Brain microvascular endothelial cell (primary cell): ENCODE data around the gene HERC6.

ENCODE experiments used
- DNase-seq: peaks from one replicate; pipeline ENCODE4 v3.0.0-alpha.2; 2020
- H3K27ac ChIP-seq: fragments of 250-450 bp; sonication (Bioruptor Pico); 2 replicates; pipeline ENCODE4 v1.5.1; 2020; ENCODE audit warnings: mild to moderate bottlenecking, moderate library complexity
- H3K27me3 ChIP-seq: fragments of 250-450 bp; sonication (Bioruptor Pico); replicated peaks from 2 replicates; pipeline ENCODE4 v1.5.1; 2020; ENCODE audit warnings: mild to moderate bottlenecking
- H3K36me3 ChIP-seq: fragments of 250-450 bp; sonication (Bioruptor Pico); replicated peaks from 2 replicates; pipeline ENCODE4 v1.5.1; 2020; ENCODE audit warnings: mild to moderate bottlenecking
- H3K4me3 ChIP-seq: 2 replicates; pipeline ENCODE4 v1.5.1; 2011; ENCODE audit warnings: low read depth, mild to moderate bottlenecking, control low read depth, low read length, moderate library complexity
- in situ Hi-C: cut with HindIII; loops from 2 replicates; pipeline ENCODE4 v1.10.0; 2017; ENCODE audit warnings: low sequenced_read_pairs, low pct_ligation_motif_present
- TF ChIP-seq, protein P1 (sequence below): IDR thresholded peaks from 2 replicates; pipeline ENCODE4 v1.5.1; 2011; ENCODE audit warnings: low read depth, mild to moderate bottlenecking, moderate library complexity, low read length, control low read depth, inconsistent platforms; ENCODE audit errors: missing control alignments

The HERC6 gene

DNA sequence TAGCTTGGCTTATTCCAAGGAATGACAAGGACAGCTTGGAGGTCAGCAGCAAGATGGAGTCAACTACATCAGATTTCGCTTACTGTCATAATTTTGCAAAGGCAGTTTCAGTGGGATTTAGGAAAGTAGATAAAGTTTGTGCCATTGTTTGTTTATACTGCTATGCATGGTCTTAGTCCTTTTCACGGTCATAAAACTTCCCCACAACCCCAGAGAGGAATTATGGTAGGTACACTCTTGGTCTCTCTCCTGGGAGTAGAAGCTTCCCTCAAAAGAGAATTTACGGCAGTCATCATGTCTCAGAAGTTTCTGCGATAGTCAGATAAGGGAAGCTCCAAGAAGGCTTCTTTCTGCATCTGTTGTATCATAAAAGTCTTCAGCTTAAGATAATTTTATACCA is 27.9 kb upstream of the HERC6 start:
- TF ChIP-seq, protein P1, sequence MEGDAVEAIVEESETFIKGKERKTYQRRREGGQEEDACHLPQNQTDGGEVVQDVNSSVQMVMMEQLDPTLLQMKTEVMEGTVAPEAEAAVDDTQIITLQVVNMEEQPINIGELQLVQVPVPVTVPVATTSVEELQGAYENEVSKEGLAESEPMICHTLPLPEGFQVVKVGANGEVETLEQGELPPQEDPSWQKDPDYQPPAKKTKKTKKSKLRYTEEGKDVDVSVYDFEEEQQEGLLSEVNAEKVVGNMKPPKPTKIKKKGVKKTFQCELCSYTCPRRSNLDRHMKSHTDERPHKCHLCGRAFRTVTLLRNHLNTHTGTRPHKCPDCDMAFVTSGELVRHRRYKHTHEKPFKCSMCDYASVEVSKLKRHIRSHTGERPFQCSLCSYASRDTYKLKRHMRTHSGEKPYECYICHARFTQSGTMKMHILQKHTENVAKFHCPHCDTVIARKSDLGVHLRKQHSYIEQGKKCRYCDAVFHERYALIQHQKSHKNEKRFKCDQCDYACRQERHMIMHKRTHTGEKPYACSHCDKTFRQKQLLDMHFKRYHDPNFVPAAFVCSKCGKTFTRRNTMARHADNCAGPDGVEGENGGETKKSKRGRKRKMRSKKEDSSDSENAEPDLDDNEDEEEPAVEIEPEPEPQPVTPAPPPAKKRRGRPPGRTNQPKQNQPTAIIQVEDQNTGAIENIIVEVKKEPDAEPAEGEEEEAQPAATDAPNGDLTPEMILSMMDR, result no peak
- Histone ChIP-seq H3K27me3 (no peaks in the 10 kb centered on the region), H3K27ac (no peak overlapping the region), H3K4me3 (no peak overlapping the region), H3K36me3 (no peaks in the 10 kb centered on the region)
- in situ Hi-C loops, result no loop called here
- DNase-seq, result no peak

DNA sequence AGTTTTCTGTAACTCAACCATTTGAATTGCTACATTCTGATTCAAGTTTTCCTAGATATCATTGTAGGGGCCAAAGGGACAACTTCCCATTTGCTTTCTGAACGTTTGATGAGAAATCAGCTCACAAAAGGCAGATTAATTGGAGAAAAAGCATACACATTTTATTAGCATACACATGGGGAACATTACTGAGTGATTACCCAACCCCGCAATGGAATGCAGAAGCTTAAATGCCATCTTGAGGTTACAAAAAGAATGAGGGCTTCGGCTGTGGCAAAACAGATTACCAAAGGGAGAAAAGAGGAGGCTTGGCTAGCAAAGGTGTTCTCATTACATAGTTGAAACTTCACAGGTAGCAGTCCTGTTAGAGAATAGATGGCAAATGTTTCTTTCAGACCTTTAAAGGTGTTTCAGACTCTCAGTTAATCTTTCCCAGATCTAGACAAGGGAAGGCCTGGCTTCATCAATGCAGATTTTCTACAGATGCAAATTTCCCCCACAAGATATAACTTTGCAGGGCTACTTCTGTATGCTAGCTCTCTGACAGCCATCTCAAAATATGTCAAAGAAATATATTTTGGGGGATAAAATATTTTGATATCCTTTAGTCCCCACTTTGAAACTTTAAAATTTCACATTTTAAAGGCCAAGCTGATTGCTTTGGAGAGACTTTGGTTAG is 26.5 kb upstream of the HERC6 start:
- H3K27me3 ChIP-seq, result no peaks in the 10 kb centered on the region
- TF ChIP-seq, protein P1, result no peak
- H3K27ac ChIP-seq, result peak overlapping the region; percentile 19
- H3K36me3 ChIP-seq, result no peaks in the 10 kb centered on the region
- DNase-seq, result peak; percentile 37
- in situ Hi-C loops, result no loop called here
- no peak overlapping the region for H3K4me3 ChIP-seq

DNA sequence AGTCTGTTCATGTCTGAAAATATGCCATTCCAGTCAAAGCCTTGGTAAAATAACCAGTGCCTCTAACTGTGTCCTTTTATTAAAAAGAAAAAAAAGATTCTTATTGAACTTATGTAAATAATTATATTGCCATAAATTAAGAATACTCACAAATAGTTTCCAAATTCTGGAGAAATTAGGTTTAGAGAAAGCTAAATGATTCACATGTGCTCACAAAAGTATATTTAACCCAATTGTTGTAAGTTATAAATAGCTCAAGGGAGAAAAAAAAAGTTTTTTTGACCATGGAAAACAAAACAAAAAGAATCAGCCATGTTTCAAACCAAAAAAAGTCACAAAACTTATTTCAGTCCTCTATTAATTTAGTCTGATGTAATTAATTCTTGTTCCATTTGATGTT is 25.3 kb upstream of the HERC6 start:
- H3K27me3 ChIP-seq, result no peaks in the 10 kb centered on the region
- in situ Hi-C loops, result no loop called here
- no peak for DNase-seq
- H3K27ac ChIP-seq, result no peak overlapping the region
- no peak overlapping the region for H3K4me3 ChIP-seq
- TF ChIP-seq, protein P1, result no peak
- no peaks in the 10 kb centered on the region for H3K36me3 ChIP-seq

DNA sequence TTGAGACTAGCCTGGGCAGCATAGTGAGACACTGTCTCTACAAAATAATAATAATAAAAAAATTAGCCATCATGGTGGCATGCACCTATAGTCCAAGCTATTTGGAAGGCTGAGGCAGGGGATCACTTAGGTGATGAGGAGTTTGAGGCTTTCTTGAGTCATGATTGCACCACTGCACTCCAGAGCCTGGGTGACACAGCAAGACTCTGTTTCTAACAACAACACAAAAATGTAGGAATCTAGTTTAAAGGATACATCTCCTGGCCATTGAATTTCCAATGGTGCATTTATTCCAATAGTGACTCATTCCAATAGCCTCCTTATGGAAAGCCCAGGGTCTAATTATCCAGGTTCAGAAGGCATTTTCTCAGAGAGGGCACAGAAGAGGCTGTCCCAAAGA is 21.9 kb upstream of the HERC6 start:
- peak; percentile 5 for DNase-seq

DNA sequence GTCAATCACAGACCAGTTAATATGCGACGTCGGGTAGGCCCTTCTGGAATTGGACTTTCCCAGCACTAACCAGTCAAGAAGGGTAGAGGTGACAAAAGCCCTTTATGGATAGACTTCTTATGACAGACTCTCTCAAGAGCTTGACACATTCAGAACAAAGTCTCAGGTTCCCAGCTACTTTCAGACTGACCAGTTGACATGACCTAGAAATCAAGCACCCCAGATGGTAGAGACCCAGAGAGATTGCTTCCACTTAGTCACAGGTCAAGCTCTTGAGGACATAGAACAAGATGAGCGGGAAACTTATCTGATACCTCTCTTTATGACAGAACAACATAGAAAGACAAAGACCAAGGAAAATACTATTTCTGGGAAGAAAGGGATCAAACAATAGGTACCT is 21.4 kb upstream of the HERC6 start:
- Histone ChIP-seq H3K27me3 (no peaks in the 10 kb centered on the region), H3K27ac (no peak overlapping the region), H3K4me3 (no peak overlapping the region), H3K36me3 (no peaks in the 10 kb centered on the region)
- DNase-seq, result no peak
- TF ChIP-seq, protein P1, result no peak
- in situ Hi-C loops, result no loop called here

More for the DNA sequence above, 21.9 kb upstream of the HERC6 start:
- H3K4me3 ChIP-seq, result no peak overlapping the region
- no peak overlapping the region for H3K27ac ChIP-seq
- in situ Hi-C loops, result no loop called here
- no peaks in the 10 kb centered on the region for H3K27me3 ChIP-seq
- H3K36me3 ChIP-seq, result no peaks in the 10 kb centered on the region
- TF ChIP-seq, protein P1, result no peak

DNA sequence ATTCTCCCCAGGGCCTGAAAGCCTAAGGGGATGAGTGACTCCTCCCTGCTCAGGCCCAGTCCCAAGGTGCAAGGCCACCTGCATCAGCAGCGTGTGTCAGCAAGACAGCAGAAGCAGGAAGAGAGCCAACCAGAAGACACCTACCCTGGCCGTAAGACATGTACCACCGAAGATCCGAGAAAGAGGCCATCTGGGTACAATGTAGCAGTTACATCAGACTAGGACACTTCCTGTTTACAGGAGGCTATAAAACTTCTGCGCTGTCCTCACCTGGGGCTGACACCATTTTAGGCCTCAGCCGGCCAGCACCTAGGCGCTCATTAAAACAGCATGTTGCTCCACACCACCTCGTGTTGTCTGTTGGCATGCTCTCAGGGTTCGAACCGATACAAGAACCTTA is 19.1 kb upstream of the HERC6 start:
- TF ChIP-seq, protein P1, result no peak
- Histone ChIP-seq H3K36me3 (no peaks in the 10 kb centered on the region), H3K27ac (no peak overlapping the region), H3K27me3 (no peaks in the 10 kb centered on the region), H3K4me3 (no peak overlapping the region)
- in situ Hi-C loops, result no loop called here
- DNase-seq, result no peak
